ENCODE results near the gene EYA3.

DNA sequence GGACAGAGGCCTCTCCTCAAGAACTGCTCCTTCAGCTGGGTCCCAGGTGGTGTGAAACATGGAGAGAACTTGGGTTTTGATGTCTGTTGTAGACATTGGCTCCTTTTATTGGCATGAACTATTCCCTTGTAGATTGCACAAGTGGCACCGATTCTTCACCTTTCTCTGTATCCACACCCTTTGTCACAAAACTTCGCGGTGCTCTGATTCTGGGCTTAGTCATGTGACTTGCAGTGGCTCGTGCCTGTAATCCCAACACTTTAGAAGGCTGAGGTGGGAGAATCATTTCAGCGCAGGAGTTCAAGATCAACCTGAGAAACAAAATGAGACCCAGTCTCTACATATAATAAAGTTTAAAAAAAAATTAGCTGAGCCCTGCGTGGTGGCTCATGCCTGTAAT lies 42.5 kb upstream of the EYA3 start:
- no peak for TF ChIP-seq EP300 (IDR thresholded peaks at IDR 0.05)
- TF ChIP-seq POLR2A (IDR thresholded peaks at IDR 0.05), result no peak
- TF ChIP-seq CTCF (IDR thresholded peaks at IDR 0.05), result no peak
- TF ChIP-seq POLR2AphosphoS5 (IDR thresholded peaks at IDR 0.05), result no peak

Data from gastroesophageal sphincter (tissue), 3 donors.